ENCODE data around the gene MAP3K7.

The MAP3K7 gene

DNA sequence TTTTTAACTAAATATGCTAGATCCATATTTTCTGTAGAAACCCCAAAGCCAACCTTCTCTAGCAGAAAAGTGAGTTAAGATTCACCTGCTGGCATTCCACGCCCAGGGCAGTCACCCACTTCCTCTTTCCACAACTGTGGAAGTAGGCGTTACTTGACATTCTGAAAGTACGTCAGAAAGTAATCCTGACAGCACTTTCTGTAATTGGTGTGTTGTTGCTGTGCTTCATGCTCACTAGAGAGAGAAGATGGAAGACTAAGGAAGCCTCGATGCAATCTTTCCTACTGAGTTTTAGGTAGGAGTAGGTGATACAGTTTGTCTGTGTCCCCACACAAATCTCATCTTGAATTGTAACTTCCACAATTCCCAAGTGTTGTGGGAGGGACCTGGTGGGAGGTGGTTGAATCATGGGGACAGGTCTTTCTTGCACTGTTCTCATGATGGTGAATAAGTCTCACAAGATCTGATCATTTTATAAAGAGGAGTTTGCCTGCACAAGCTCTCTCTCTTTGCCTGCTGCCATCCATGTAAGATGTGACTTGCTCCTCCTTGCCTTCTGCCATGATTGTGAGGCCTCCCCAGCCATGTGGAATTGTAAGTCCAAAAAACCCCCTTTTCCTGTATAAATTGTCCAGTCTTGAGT, 101.1 kb downstream of the MAP3K7 start:
- no peak for FAIRE-seq
- no peak for DNase-seq (ENCODE audit: insufficient read length, low spot score)
- TF ChIP-seq, protein P1, sequence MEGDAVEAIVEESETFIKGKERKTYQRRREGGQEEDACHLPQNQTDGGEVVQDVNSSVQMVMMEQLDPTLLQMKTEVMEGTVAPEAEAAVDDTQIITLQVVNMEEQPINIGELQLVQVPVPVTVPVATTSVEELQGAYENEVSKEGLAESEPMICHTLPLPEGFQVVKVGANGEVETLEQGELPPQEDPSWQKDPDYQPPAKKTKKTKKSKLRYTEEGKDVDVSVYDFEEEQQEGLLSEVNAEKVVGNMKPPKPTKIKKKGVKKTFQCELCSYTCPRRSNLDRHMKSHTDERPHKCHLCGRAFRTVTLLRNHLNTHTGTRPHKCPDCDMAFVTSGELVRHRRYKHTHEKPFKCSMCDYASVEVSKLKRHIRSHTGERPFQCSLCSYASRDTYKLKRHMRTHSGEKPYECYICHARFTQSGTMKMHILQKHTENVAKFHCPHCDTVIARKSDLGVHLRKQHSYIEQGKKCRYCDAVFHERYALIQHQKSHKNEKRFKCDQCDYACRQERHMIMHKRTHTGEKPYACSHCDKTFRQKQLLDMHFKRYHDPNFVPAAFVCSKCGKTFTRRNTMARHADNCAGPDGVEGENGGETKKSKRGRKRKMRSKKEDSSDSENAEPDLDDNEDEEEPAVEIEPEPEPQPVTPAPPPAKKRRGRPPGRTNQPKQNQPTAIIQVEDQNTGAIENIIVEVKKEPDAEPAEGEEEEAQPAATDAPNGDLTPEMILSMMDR (IDR thresholded peaks at IDR 0.05; ENCODE audit: insufficient read depth, missing control alignments) = no peak

DNA sequence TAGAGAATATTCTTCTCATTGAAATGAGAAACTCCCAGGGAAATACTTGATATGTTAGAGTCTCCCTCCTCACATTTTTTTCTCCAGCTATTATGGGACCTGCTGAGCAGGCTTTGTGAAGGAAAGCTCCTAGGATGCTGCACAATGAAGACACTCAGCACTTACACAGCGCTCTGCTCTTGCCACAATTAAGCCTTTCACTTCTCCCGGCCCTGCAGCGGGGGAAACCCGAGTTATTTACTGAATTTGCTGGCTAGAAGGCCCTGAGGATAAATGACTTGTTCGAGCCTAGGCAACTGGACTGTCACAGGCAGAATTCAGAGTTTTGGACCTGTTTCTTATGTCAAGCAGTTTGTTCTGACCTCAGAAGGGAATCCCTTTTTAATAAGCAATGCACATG, 102.0 kb downstream of the MAP3K7 start:
- FAIRE-seq = no peak
- no peak for DNase-seq (ENCODE audit: insufficient read length, low spot score)
- TF ChIP-seq, protein P1 (IDR thresholded peaks at IDR 0.05; ENCODE audit: insufficient read depth, missing control alignments) = no peak

DNA sequence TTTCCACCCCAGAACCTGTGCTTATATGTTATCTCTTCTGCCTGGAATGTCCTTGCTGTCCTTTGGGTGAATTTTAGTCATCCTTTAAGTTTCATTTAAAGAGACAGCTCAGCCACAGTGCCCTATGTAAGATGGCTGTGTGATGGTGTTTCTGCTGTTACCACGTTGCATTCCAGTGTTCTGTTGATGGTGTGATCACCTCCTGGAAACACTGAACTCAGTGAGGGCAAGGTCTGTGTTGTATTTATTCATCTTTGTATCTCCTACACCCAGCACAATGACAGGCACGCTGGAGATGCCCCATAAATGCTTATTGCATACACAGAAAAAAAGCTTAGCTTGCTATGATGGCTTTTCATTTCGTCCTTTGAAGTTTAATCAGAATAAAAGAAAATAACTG, 102.5 kb downstream of the MAP3K7 start:
- FAIRE-seq (no peak), DNase-seq (ENCODE audit: insufficient read length, low spot score) (no peak)
- TF ChIP-seq, protein P1 (IDR thresholded peaks at IDR 0.05; ENCODE audit: insufficient read depth, missing control alignments) = no peak

DNA sequence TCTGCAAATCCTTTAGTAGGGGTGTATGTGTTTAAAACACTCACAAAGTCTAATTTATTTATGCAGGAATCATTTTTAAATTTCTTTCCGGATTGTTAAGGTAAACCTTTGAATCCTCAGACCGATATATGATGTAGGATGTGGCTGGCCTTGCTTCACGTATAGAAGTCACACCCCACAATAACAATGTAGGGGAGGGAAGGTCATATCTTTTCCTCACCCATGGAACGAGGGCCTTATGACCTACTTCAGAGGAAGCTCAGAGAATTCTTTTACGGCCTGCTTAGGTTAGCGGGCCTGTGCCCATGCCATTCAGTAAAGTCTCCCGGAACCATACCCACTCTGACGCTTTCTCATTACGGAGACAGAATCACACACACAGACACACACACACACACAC, 102.9 kb downstream of the MAP3K7 start:
- FAIRE-seq (no peak), DNase-seq (ENCODE audit: insufficient read length, low spot score) (no peak)
- TF ChIP-seq, protein P1 (IDR thresholded peaks at IDR 0.05; ENCODE audit: insufficient read depth, missing control alignments) = no peak

DNA sequence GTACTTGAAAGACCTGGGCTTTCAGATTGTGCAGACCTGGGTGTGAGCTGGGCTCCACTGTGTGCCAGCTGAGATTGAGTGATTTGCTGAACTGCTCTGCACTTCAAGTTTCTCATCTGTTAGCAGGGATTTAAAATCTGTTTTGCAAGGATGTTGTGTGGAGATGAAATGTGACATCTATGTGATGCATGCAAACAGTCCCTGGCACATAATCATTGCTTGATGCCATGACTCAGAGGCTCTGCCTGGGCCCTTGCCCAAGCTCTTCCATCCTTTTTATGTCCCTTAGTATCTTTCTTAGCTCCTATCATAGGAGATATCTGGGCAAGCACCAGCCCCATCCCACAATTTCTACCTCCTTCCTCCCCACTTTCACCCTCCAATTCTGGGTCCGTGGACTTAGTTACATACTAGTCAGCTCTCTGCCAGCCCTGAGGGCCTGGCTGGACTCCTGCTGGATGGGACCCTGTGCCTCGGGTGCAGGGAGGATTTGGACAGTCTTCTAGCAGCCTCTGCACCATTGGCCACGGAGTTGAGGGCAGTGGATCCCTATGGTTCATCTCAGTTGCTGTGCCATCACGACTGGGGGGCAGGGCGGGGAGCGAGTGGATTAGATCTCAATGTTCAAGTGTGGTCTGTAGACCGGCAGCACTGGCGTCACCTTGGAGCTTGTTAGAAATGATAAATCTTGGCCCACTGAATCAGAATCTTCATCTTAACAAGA, 103.6 kb downstream of the MAP3K7 start:
- TF ChIP-seq, protein P1 (IDR thresholded peaks at IDR 0.05; ENCODE audit: insufficient read depth, missing control alignments) = no peak
- FAIRE-seq (no peak), DNase-seq (ENCODE audit: insufficient read length, low spot score) (no peak)

DNA sequence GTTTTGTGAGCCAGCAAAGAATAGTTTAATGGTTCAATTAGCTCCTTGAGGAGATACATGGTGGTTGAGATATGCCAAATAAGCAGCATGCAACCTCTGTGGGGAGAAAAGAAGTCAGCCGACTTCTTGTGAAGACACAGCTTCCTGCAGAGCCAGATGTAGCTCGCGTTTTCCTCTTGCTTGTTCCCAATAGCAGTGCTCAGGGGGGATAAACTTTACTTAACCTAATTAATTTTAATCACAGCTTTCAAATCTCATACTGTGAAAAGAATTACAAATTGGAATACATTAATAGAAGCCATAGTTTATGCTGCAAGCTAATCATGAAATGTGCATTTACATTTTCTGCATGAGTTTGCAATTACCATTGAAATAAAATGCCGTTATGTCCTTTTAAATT, 106.2 kb downstream of the MAP3K7 start:
- DNase-seq (ENCODE audit: insufficient read length, low spot score) (no peak), FAIRE-seq (no peak)
- TF ChIP-seq, protein P1 (IDR thresholded peaks at IDR 0.05; ENCODE audit: insufficient read depth, missing control alignments) = no peak

DNA sequence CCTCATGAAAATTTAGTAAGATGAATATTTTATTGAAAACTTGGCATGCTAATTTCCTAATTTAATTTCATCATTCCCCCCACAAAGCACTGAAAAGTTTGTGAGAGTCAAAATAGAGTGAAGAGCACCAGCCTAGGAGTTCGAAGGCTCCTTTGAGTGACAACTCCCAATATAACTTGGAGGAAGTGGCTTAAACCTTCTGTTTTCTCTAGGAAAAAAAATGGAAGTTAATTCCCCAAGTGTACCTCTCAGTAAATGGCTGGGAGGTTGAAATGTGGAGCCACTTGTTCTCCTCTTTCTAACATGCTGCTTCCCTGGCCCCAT, 107.3 kb downstream of the MAP3K7 start:
- FAIRE-seq = no peak

More for the DNA sequence above, 107.3 kb downstream of the MAP3K7 start:
- DNase-seq (ENCODE audit: insufficient read length, low spot score) = no peak
- TF ChIP-seq, protein P1 (IDR thresholded peaks at IDR 0.05; ENCODE audit: insufficient read depth, missing control alignments) = no peak
